Endodermal cell (in vitro differentiated cells): Measurements from ENCODE around the gene UMAD1. TPM values are rescaled to one million over a fixed set of nuclear protein-coding genes. Genes with fewer than 3 reads are reported as not detected.
A peak's percentile ranks its signal among the peaks of the same experiment; 100 is the strongest.

ENCODE experiments used
- DNase-seq: peaks from one replicate; pipeline ENCODE4 v3.0.0-alpha.2; 2017
- H3K27ac ChIP-seq: 2 replicates; pipeline ENCODE4 v1.5.1; 2013; ENCODE audit warnings: mild to moderate bottlenecking, low read depth, low read length, moderate library complexity
- H3K27me3 ChIP-seq: 2 replicates; pipeline ENCODE4 v1.6.1; 2013; ENCODE audit warnings: mild to moderate bottlenecking, low read length, moderate library complexity; ENCODE audit not compliant: insufficient read depth, control insufficient read depth, poor library complexity, severe bottlenecking
- H3K36me3 ChIP-seq: 2 replicates; pipeline ENCODE4 v1.7.0; 2013; ENCODE audit warnings: mild to moderate bottlenecking, low read length, moderate library complexity; ENCODE audit not compliant: control insufficient read depth, insufficient read depth
- H3K4me1 ChIP-seq: one replicate; pipeline ENCODE4 v1.7.0; 2013; ENCODE audit warnings: low read length; ENCODE audit not compliant: control insufficient read depth, insufficient read depth
- H3K4me3 ChIP-seq: 2 replicates; pipeline ENCODE4 v1.5.1; 2013; ENCODE audit warnings: mild to moderate bottlenecking, low read length, moderate library complexity
- H3K9ac ChIP-seq: 2 replicates; pipeline ENCODE4 v1.6.1; 2013; ENCODE audit warnings: mild to moderate bottlenecking, low read length, moderate library complexity; ENCODE audit not compliant: poor library complexity, severe bottlenecking; ENCODE audit errors: extremely low read depth
- H3K9me3 ChIP-seq: 2 replicates; pipeline ENCODE4 v1.6.1; 2013; ENCODE audit warnings: mild to moderate bottlenecking, low read length, moderate library complexity; ENCODE audit not compliant: control insufficient read depth
- H3K27ac Mint-ChIP-seq: 2 replicates; pipeline ENCODE4 v1.8.0; 2020; ENCODE audit warnings: mixed read lengths
- H3K27me3 Mint-ChIP-seq: 2 replicates; pipeline ENCODE4 v1.8.0; 2021; ENCODE audit warnings: mild to moderate bottlenecking, mixed read lengths; ENCODE audit not compliant: insufficient read depth
- H3K36me3 Mint-ChIP-seq: 2 replicates; pipeline ENCODE4 v1.8.0; 2020; ENCODE audit warnings: low read depth, mixed read lengths
- H3K4me1 Mint-ChIP-seq: 2 replicates; pipeline ENCODE4 v1.8.0; 2020; ENCODE audit warnings: mixed read lengths
- H3K4me3 Mint-ChIP-seq: 2 replicates; pipeline ENCODE4 v1.8.0; 2020; ENCODE audit warnings: mild to moderate bottlenecking, moderate library complexity, mixed read lengths
- H3K9me3 Mint-ChIP-seq: 2 replicates; pipeline ENCODE4 v1.8.0; 2020; ENCODE audit warnings: mild to moderate bottlenecking, mixed read lengths
- CTCF ChIP-seq: fragments of 200-600 bp; sonication (generic); conservative IDR thresholded peaks from 2 replicates; pipeline ENCODE4 v1.5.0; 2021; ENCODE audit warnings: antibody characterized with exemption, mild to moderate bottlenecking
- WGBS, 2 experiments: methylation state at CpG; one replicate each; pipeline versions ENCODE4 v1.1.5 to v1.1.7; 2013; ENCODE audit warnings: missing lambda C conversion rate in 2 of 2, mixed read lengths in 1 of 2; ENCODE audit not compliant: insufficient coverage in 1 of 2, insufficient read length in 1 of 2; 5-methylcytosine and 5-hydroxymethylcytosine counted together
- total RNA-seq, 2 donors: library from RNA; stranded (reverse); fragmentation: NEBNext Ultra II Directional in 1 of 2; extraction: Animal tissue kit (Norgen Biotek cat#: 25700) in 1 of 2; gene quantifications; 2 replicates in 1 of 2; 3 replicates in 1 of 2; pipeline ENCODE4 v1.2.1, GENCODE V29; 2021

The UMAD1 gene
- total RNA-seq, 2 donors from 2014 or later, result 9.7 to 10.3 TPM

GRCh38 chr7:7701527-7701926, 61.0 kb downstream of the UMAD1 start:
- DNase-seq, result no peak
- no peak overlapping the region for H3K4me3 ChIP-seq
- no peaks in the 10 kb centered on the region for H3K4me1 ChIP-seq
- no peak overlapping the region for H3K27ac Mint-ChIP-seq
- no peaks in the 10 kb centered on the region for H3K36me3 Mint-ChIP-seq
- H3K9me3 Mint-ChIP-seq, result peaks cover 5% of the 10 kb centered on the region
- H3K9ac ChIP-seq, result no peak overlapping the region
- H3K4me3 Mint-ChIP-seq, result no peak overlapping the region
- no peak for TF ChIP-seq CTCF
- H3K36me3 ChIP-seq, result no peaks in the 10 kb centered on the region
- peaks cover 7% of the 10 kb centered on the region for H3K27me3 ChIP-seq
- no peak overlapping the region for H3K27ac ChIP-seq
- no peaks in the 10 kb centered on the region for H3K27me3 Mint-ChIP-seq
- H3K4me1 Mint-ChIP-seq, result peaks cover 16% of the 10 kb centered on the region
- no peaks in the 10 kb centered on the region for H3K9me3 ChIP-seq
- WGBS, 2 experiments, result 85 to 86% methylated on average over 1 of the region's 1 CpG

GRCh38 chr7:7702826-7703225, 62.3 kb downstream of the UMAD1 start:
- Mint-ChIP-seq H3K4me1 (peaks cover 26% of the 10 kb centered on the region), H3K36me3 (no peaks in the 10 kb centered on the region), H3K27ac (peak overlapping the region; percentile 31), H3K4me3 (no peak overlapping the region), H3K9me3 (peaks cover 5% of the 10 kb centered on the region), H3K27me3 (peaks cover 5% of the 10 kb centered on the region)
- DNase-seq, result no peak
- Histone ChIP-seq H3K4me3 (no peak overlapping the region), H3K36me3 (no peaks in the 10 kb centered on the region), H3K4me1 (peaks cover 9% of the 10 kb centered on the region), H3K27me3 (peaks cover 20% of the 10 kb centered on the region), H3K9ac (no peak overlapping the region), H3K9me3 (no peaks in the 10 kb centered on the region), H3K27ac (no peak overlapping the region)
- WGBS, 2 experiments, result 93 to 94% methylated on average over 4 of the region's 4 CpGs
- TF ChIP-seq CTCF, result no peak

GRCh38 chr7:7703427-7703826, 62.9 kb downstream of the UMAD1 start:
- no peak for DNase-seq
- Histone ChIP-seq H3K27ac (no peak overlapping the region), H3K9me3 (no peaks in the 10 kb centered on the region), H3K36me3 (no peaks in the 10 kb centered on the region), H3K4me1 (peaks cover 13% of the 10 kb centered on the region), H3K4me3 (no peak overlapping the region), H3K27me3 (peaks cover 26% of the 10 kb centered on the region), H3K9ac (no peak overlapping the region)
- Mint-ChIP-seq H3K27me3 (peaks cover 9% of the 10 kb centered on the region), H3K27ac (no peak overlapping the region), H3K4me3 (no peak overlapping the region), H3K9me3 (peaks cover 5% of the 10 kb centered on the region), H3K36me3 (no peaks in the 10 kb centered on the region), H3K4me1 (peaks cover 31% of the 10 kb centered on the region)
- WGBS, 2 experiments, result 95 to 97% methylated on average over 7 of the region's 7 CpGs
- no peak for TF ChIP-seq CTCF
